NCI-H1694 treated with DMSO at 0.1 percent for 48 hours (cell line): Measurements from ENCODE around the gene NCK2.

ENCODE experiments used
- DNase-seq: peaks from one replicate; lab custom pipeline; 2025; lab: John Stamatoyannopoulos, UW

Gene NCK2

GRCh38 chr2:105744909-105745853 lies at the start of gene NCK2:
NCK2 (plus strand) TSS chr2:105744912; CDS start chr2:105855064, 110,152 bp downstream.
- no peak for DNase-seq

GRCh38 chr2:105697781-105698449 lies 46.8 kb upstream of the NCK2 start:
- DNase-seq: no peak

GRCh38 chr2:105698820-105699219 lies 45.9 kb upstream of the NCK2 start:
- no peak for DNase-seq

- no peak for DNase-seq
These were observed 43.7 kb upstream of the NCK2 start for GRCh38 chr2:105701042-105701441.

- DNase-seq: no peak
These were observed 36.0 kb upstream of the NCK2 start for GRCh38 chr2:105708697-105709096.

GRCh38 chr2:105711394-105711793 lies 33.3 kb upstream of the NCK2 start:
- DNase-seq: no peak

- DNase-seq: no peak
These were observed 32.4 kb upstream of the NCK2 start for GRCh38 chr2:105712166-105712915.

GRCh38 chr2:105712981-105713596 lies 31.6 kb upstream of the NCK2 start:
- DNase-seq: no peak

- no peak for DNase-seq
These were observed 30.6 kb upstream of the NCK2 start for GRCh38 chr2:105714141-105714540.

- DNase-seq: no peak
These were observed 25.7 kb upstream of the NCK2 start for GRCh38 chr2:105718846-105719481.

GRCh38 chr2:105721991-105722511 lies 22.7 kb upstream of the NCK2 start:
- no peak for DNase-seq

- no peak for DNase-seq
These were observed 21.9 kb upstream of the NCK2 start for GRCh38 chr2:105722726-105723297.

- DNase-seq: no peak
These were observed 21.3 kb upstream of the NCK2 start for GRCh38 chr2:105723431-105723830.

- DNase-seq: no peak
These were observed 19.3 kb upstream of the NCK2 start for GRCh38 chr2:105725388-105725787.

GRCh38 chr2:105730170-105730569 lies 14.5 kb upstream of the NCK2 start:
- no peak for DNase-seq

- DNase-seq: no peak
These were observed 13.2 kb upstream of the NCK2 start for GRCh38 chr2:105731511-105731910.

GRCh38 chr2:105732101-105732500 lies 12.6 kb upstream of the NCK2 start:
- DNase-seq: no peak

GRCh38 chr2:105732955-105733607 lies 11.6 kb upstream of the NCK2 start:
- no peak for DNase-seq

- no peak for DNase-seq
These were observed 10.8 kb upstream of the NCK2 start for GRCh38 chr2:105733875-105734274.

- no peak for DNase-seq
These were observed 9.8 kb upstream of the NCK2 start for GRCh38 chr2:105734762-105735538.
